ENCODE results near the gene MPO. TPM values are rescaled to one million over a fixed set of nuclear protein-coding genes. Genes with fewer than 3 reads are reported as not detected.

MPO gene
- total RNA-seq, 1 experiment from 2014 or later = not detected

DNA sequence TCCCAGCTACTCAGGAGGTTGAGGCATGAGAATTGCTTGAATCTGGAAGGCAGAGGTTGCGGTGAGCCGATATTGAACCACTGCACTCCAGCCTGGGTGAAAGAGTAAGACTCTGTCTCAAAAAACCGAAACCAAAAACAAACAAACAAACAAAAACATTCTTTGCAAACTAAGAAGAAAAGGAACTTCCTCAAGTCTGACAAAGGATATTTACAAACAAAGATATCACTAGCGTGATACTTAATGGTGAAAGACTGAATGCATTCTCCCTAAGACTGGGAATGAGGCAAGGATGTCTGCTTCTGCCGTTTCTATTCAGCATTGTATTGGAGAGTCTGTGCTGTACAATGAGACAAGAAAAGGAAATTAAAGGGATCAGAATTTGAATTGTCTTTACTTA lies 10.5 kb upstream of the MPO start:
- no peaks in the 10 kb centered on the region for H3K79me2 ChIP-seq (ENCODE audit: low read depth)
- no peak overlapping the region for H2AFZ ChIP-seq
- no peak overlapping the region for H3K4me2 ChIP-seq
- H3K4me3 ChIP-seq = no peak overlapping the region
- TF ChIP-seq EZH2 (IDR thresholded peaks at IDR 0.05; ENCODE audit: low read depth) = no peak
- TF ChIP-seq, protein P1, sequence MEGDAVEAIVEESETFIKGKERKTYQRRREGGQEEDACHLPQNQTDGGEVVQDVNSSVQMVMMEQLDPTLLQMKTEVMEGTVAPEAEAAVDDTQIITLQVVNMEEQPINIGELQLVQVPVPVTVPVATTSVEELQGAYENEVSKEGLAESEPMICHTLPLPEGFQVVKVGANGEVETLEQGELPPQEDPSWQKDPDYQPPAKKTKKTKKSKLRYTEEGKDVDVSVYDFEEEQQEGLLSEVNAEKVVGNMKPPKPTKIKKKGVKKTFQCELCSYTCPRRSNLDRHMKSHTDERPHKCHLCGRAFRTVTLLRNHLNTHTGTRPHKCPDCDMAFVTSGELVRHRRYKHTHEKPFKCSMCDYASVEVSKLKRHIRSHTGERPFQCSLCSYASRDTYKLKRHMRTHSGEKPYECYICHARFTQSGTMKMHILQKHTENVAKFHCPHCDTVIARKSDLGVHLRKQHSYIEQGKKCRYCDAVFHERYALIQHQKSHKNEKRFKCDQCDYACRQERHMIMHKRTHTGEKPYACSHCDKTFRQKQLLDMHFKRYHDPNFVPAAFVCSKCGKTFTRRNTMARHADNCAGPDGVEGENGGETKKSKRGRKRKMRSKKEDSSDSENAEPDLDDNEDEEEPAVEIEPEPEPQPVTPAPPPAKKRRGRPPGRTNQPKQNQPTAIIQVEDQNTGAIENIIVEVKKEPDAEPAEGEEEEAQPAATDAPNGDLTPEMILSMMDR (conservative IDR thresholded peaks at IDR 0.05) = no peak
- H4K20me1 ChIP-seq (ENCODE audit: insufficient read depth) = no peaks in the 10 kb centered on the region
- no peaks in the 10 kb centered on the region for H3K9me2 ChIP-seq (ENCODE audit: insufficient read depth)
- peaks cover 79% of the 10 kb centered on the region for H3K27me3 ChIP-seq (ENCODE audit: insufficient read depth, low read depth)
- CTCF ChIA-PET = interaction anchor here (0.5 kb wide), 1 partner anchor 154 kb away, joined by 11 read pairs; no protein-coding TSS in a partner anchor
- peaks cover 9% of the 10 kb centered on the region for H3K4me1 ChIP-seq (replicated peaks; ENCODE audit: insufficient read depth)
- H3K9me3 ChIP-seq (ENCODE audit: insufficient read depth, low read depth) = no peaks in the 10 kb centered on the region
- BruUV-seq (replicated peaks) = no TSS peak
- POLR2A ChIA-PET (ENCODE audit: unreplicated experiment) = no interaction called here
- H3K36me3 ChIP-seq (ENCODE audit: low read depth) = no peaks in the 10 kb centered on the region
- H3K27ac ChIP-seq = no peak overlapping the region
- no peaks in the 10 kb centered on the region for H3F3A ChIP-seq (ENCODE audit: insufficient read depth, low read depth)
- intact Hi-C loops (cut with micrococcal nuclease; ENCODE audit: unreplicated experiment) = no loop called here
- no peak for DNase-seq

DNA sequence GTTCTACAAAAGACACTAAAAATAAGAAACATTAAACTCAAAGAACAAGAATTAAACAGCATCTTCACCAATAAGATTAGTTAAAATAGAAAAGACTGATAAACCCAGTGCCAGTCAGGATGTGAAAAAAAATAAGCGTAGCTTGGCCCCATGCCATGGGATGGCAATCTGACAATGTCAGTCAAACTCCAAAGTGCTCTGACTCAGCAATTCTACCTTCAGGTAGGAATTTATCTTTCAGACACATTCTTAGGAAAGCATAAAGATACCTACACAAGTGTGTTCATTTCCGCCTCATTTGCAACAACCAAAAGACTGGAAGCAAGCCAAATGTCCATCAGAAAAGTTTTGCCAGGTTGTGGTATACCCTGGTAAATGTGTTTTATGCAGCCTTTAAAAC lies 9.1 kb upstream of the MPO start:
- no peaks in the 10 kb centered on the region for H3K9me2 ChIP-seq (ENCODE audit: insufficient read depth)
- no peaks in the 10 kb centered on the region for H4K20me1 ChIP-seq (ENCODE audit: insufficient read depth)
- H3K4me1 ChIP-seq (replicated peaks; ENCODE audit: insufficient read depth) = peaks cover 9% of the 10 kb centered on the region
- H3K27me3 ChIP-seq (ENCODE audit: insufficient read depth, low read depth) = peaks cover 71% of the 10 kb centered on the region
- no TSS peak for BruUV-seq (replicated peaks)
- no peaks in the 10 kb centered on the region for H3K9me3 ChIP-seq (ENCODE audit: insufficient read depth, low read depth)
- H3K36me3 ChIP-seq (ENCODE audit: low read depth) = no peaks in the 10 kb centered on the region
- H3K4me2 ChIP-seq = no peak overlapping the region
- no peaks in the 10 kb centered on the region for H3K79me2 ChIP-seq (ENCODE audit: low read depth)
- ChIA-PET CTCF (no interaction called here), POLR2A (ENCODE audit: unreplicated experiment) (no interaction called here)
- no peaks in the 10 kb centered on the region for H3F3A ChIP-seq (ENCODE audit: insufficient read depth, low read depth)
- no peak overlapping the region for H3K4me3 ChIP-seq
- no peak overlapping the region for H2AFZ ChIP-seq
- intact Hi-C loops (cut with micrococcal nuclease; ENCODE audit: unreplicated experiment) = no loop called here
- TF ChIP-seq, protein P1 (conservative IDR thresholded peaks at IDR 0.05) = no peak
- TF ChIP-seq EZH2 (IDR thresholded peaks at IDR 0.05; ENCODE audit: low read depth) = no peak
- DNase-seq = peak; percentile 46 to 48
- H3K27ac ChIP-seq = no peak overlapping the region

DNA sequence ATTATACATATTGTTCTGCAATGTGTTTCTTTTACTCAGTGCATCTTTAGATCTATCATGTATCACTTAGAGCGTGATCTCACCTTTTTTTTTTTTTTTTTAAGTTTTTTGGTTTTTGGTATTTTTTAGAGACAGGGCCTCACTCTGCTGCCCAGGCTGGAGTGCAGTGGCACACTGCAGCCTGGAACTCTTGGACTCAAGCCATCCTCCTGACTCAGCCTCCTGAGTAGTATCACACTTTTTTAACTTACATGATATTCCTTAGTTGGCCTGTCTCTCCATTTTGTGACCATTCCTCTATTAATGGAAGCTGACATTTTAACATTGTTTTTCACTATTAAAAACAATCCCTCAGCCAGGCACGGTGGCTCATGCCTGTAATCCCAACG lies 4.7 kb upstream of the MPO start:
- Histone ChIP-seq H3K27ac (no peak overlapping the region), H2AFZ (no peak overlapping the region), H3K27me3 (ENCODE audit: insufficient read depth, low read depth) (peaks cover 55% of the 10 kb centered on the region), H3K79me2 (ENCODE audit: low read depth) (no peaks in the 10 kb centered on the region), H3K9me2 (ENCODE audit: insufficient read depth) (no peaks in the 10 kb centered on the region), H3F3A (ENCODE audit: insufficient read depth, low read depth) (no peaks in the 10 kb centered on the region), H3K4me2 (no peak overlapping the region), H3K4me3 (no peak overlapping the region), H3K36me3 (ENCODE audit: low read depth) (no peaks in the 10 kb centered on the region), H3K9me3 (ENCODE audit: insufficient read depth, low read depth) (no peaks in the 10 kb centered on the region), H4K20me1 (ENCODE audit: insufficient read depth) (no peaks in the 10 kb centered on the region), H3K4me1 (replicated peaks; ENCODE audit: insufficient read depth) (peaks cover 9% of the 10 kb centered on the region)
- BruUV-seq (replicated peaks) = no TSS peak
- TF ChIP-seq, protein P1 (conservative IDR thresholded peaks at IDR 0.05) = no peak
- no peak for TF ChIP-seq EZH2 (IDR thresholded peaks at IDR 0.05; ENCODE audit: low read depth)
- ChIA-PET CTCF (no interaction called here), POLR2A (ENCODE audit: unreplicated experiment) (no interaction called here)
- no peak for DNase-seq
- intact Hi-C loops (cut with micrococcal nuclease; ENCODE audit: unreplicated experiment) = no loop called here

Data from PC-9 (cell line).